Osteocyte (in vitro differentiated cells): Measurements from ENCODE around the gene NEK1. TPM values are rescaled to one million over a fixed set of nuclear protein-coding genes. Genes with fewer than 3 reads are reported as not detected.

ENCODE experiments used
- DNase-seq: peaks from one replicate; pipeline ENCODE4 v3.0.0; 2021; ENCODE audit warnings: mixed read lengths; ENCODE audit not compliant: unreplicated experiment; ENCODE audit errors: extremely low spot score
- H3K27ac Mint-ChIP-seq: one replicate; pipeline ENCODE4 v1.8.0; 2021; ENCODE audit warnings: mild to moderate bottlenecking, mixed read lengths; ENCODE audit not compliant: unreplicated experiment
- H3K27me3 Mint-ChIP-seq: one replicate; pipeline ENCODE4 v1.8.0; 2021; ENCODE audit warnings: mixed read lengths; ENCODE audit not compliant: unreplicated experiment
- H3K36me3 Mint-ChIP-seq: one replicate; pipeline ENCODE4 v1.8.0; 2021; ENCODE audit warnings: mixed read lengths; ENCODE audit not compliant: unreplicated experiment
- H3K4me1 Mint-ChIP-seq: one replicate; pipeline ENCODE4 v1.8.0; 2021; ENCODE audit warnings: mixed read lengths; ENCODE audit not compliant: unreplicated experiment
- H3K4me3 Mint-ChIP-seq: one replicate; pipeline ENCODE4 v1.8.0; 2021; ENCODE audit warnings: mild to moderate bottlenecking, moderate library complexity, mixed read lengths; ENCODE audit not compliant: unreplicated experiment
- H3K9me3 Mint-ChIP-seq: one replicate; pipeline ENCODE4 v1.8.0; 2021; ENCODE audit warnings: mixed read lengths; ENCODE audit not compliant: unreplicated experiment
- total RNA-seq: library from RNA; stranded (reverse); gene quantifications from 2 replicates; pipeline ENCODE4 v1.2.1, GENCODE V29; 2021
- TF ChIP-seq, protein P1 (sequence below): fragments of 200-600 bp; sonication (generic); IDR thresholded peaks from 2 replicates; pipeline ENCODE4 v1.5.0; 2021; ENCODE audit warnings: antibody characterized with exemption, mild to moderate bottlenecking, moderate library complexity

The NEK1 gene
- total RNA-seq, 1 donor from 2014 or later: 17.7 TPM

DNA sequence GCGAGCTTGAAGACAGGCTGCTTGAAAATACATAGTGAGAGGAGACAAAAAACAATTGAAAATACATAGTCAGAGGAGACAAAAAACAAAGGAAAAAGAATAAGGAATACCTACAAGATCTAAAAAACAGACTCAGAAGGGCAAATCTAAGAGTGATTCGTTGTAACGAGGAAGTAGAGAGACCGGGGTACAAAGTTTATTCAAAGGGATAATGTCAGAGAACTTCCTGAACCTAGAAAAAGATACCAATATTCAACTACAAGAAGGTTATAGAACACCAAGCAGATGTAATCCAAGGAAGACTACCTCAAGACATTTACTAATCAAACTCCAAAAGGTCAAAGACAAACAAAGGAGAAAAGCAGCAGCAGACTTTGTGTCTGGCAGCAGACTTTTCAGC, 165.6 kb downstream of the NEK1 start:
- H3K9me3 Mint-ChIP-seq: peaks cover 40% of the 10 kb centered on the region
- H3K36me3 Mint-ChIP-seq: peaks cover 70% of the 10 kb centered on the region
- no peak overlapping the region for H3K27ac Mint-ChIP-seq
- no peaks in the 10 kb centered on the region for H3K27me3 Mint-ChIP-seq
- H3K4me1 Mint-ChIP-seq: peaks cover 2% of the 10 kb centered on the region
- TF ChIP-seq, protein P1, sequence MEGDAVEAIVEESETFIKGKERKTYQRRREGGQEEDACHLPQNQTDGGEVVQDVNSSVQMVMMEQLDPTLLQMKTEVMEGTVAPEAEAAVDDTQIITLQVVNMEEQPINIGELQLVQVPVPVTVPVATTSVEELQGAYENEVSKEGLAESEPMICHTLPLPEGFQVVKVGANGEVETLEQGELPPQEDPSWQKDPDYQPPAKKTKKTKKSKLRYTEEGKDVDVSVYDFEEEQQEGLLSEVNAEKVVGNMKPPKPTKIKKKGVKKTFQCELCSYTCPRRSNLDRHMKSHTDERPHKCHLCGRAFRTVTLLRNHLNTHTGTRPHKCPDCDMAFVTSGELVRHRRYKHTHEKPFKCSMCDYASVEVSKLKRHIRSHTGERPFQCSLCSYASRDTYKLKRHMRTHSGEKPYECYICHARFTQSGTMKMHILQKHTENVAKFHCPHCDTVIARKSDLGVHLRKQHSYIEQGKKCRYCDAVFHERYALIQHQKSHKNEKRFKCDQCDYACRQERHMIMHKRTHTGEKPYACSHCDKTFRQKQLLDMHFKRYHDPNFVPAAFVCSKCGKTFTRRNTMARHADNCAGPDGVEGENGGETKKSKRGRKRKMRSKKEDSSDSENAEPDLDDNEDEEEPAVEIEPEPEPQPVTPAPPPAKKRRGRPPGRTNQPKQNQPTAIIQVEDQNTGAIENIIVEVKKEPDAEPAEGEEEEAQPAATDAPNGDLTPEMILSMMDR: no peak
- H3K4me3 Mint-ChIP-seq: no peak overlapping the region
- DNase-seq: no peak

DNA sequence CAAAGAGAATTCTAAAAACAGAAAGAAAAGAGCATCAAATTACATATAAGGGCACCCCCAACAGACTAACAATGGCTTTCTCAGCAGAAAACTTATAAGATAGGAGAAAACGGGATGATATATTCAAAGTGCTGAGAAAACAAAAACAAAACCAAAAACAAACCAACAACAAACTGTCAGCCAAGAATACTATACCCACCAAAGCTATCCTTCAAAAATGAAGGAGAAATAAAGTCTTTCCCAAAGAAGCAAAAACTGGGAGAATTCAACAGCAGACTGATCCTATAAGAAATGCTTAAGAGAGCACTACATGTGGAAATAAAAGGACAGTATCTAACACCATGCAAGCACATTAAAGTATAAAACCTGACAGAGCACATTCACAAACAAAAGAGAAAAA, 168.6 kb downstream of the NEK1 start:
- no peak for DNase-seq
- Mint-ChIP-seq H3K27ac (no peak overlapping the region), H3K4me1 (peaks cover 22% of the 10 kb centered on the region), H3K36me3 (peaks cover 50% of the 10 kb centered on the region), H3K9me3 (peaks cover 32% of the 10 kb centered on the region), H3K4me3 (no peak overlapping the region), H3K27me3 (no peaks in the 10 kb centered on the region)
- TF ChIP-seq, protein P1: no peak

DNA sequence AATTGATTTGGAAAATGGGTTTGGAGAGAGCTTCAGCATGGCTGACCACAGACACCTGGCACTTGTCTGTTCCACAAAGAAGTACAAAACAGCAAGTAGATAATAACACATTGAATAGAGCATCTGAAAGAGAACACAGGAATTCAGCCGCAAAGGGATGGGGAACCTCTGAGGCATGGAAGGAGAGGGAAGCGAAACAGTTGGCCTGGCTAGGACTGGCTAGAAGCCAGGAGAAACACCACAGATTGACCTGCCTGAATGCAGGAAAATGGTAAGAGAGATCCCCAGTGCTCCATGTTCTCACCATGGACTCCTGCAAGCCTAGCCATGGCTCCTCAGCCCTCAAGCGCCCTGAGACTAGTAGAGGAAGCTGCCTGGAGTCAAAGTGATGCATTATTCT, 171.9 kb downstream of the NEK1 start:
- Mint-ChIP-seq H3K4me1 (peaks cover 40% of the 10 kb centered on the region), H3K9me3 (peaks cover 16% of the 10 kb centered on the region), H3K36me3 (peaks cover 28% of the 10 kb centered on the region), H3K27ac (peak overlapping the region; percentile 32), H3K4me3 (no peak overlapping the region), H3K27me3 (no peaks in the 10 kb centered on the region)
- no peak for DNase-seq
- TF ChIP-seq, protein P1: no peak

DNA sequence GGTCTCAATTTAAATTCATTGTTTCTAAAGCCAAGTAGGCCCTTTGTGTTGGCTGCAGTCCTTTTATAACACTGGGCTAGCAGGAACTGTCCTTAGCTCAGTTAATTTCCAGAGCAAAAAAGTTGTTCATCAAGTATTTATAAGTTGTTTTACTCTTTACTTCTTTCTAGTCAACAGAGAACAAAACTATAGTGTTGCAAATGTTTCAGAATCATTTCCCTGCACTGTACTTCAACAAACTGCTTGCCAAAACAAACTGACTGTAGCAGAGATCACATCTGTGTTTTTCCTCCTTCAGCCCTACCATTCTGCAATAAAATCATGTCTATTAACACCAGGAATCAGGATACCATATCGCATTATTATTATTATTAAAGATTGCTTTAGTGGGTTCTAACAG, 173.1 kb downstream of the NEK1 start:
- Mint-ChIP-seq H3K9me3 (peaks cover 9% of the 10 kb centered on the region), H3K36me3 (peaks cover 16% of the 10 kb centered on the region), H3K27ac (peak overlapping the region; percentile 80), H3K4me3 (peak overlapping the region; percentile 2), H3K27me3 (no peaks in the 10 kb centered on the region), H3K4me1 (peaks cover 40% of the 10 kb centered on the region)
- no peak for DNase-seq
- TF ChIP-seq, protein P1: no peak

DNA sequence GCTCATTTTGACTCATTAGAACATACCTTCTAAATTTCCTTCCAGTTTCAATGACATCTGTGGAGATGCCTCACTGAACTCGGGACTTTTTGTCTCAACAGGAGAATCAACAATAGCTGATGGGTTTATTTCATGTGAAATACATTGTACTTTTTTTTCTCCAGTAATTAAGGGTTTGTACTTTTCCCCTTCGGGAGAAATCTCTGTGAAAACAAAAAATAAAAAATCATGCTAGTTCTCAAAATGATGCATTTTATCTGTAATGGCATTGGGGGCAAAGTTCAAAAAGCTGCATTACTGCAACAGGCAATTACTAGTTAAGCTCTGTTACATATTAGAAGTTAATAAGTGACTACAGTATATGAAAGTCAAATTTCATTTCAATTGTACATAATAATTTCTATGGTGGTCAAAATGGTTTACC, 174.3 kb downstream of the NEK1 start:
- Mint-ChIP-seq H3K4me3 (no peak overlapping the region), H3K36me3 (peaks cover 6% of the 10 kb centered on the region), H3K27me3 (no peaks in the 10 kb centered on the region), H3K4me1 (peaks cover 40% of the 10 kb centered on the region), H3K9me3 (no peaks in the 10 kb centered on the region), H3K27ac (peak overlapping the region; percentile 38)
- TF ChIP-seq, protein P1: no peak
- no peak for DNase-seq
